Prostate gland (tissue), 2 donors: ENCODE results near the gene DNAH8.

Source experiments
- POLR2A ChIP-seq: fragments of 450-650 bp; IDR thresholded peaks from one replicate; pipeline ENCODE4 v1.6.1; 2016; ENCODE audit warnings: antibody characterized with exemption, mild to moderate bottlenecking
- POLR2AphosphoS5 ChIP-seq: sonication (generic); formaldehyde crosslinking; IDR thresholded peaks from one replicate; pipeline ENCODE4 v1.6.1; 2017; ENCODE audit warnings: antibody characterized with exemption
- TF ChIP-seq, protein P1 (sequence below), 4 experiments: fragments of 200-600 bp in 2 of 4; fragments of 450-650 bp in 2 of 4; sonication (generic) in 2 of 4; IDR thresholded peaks; 1 replicate in 3 of 4; 2 replicates in 1 of 4; pipeline ENCODE4 v1.5.1; 2016 to 2019; ENCODE audit warnings: antibody characterized with exemption in 4 of 4, mild to moderate bottlenecking in 2 of 4, moderate library complexity in 2 of 4

- TF ChIP-seq, protein P1, sequence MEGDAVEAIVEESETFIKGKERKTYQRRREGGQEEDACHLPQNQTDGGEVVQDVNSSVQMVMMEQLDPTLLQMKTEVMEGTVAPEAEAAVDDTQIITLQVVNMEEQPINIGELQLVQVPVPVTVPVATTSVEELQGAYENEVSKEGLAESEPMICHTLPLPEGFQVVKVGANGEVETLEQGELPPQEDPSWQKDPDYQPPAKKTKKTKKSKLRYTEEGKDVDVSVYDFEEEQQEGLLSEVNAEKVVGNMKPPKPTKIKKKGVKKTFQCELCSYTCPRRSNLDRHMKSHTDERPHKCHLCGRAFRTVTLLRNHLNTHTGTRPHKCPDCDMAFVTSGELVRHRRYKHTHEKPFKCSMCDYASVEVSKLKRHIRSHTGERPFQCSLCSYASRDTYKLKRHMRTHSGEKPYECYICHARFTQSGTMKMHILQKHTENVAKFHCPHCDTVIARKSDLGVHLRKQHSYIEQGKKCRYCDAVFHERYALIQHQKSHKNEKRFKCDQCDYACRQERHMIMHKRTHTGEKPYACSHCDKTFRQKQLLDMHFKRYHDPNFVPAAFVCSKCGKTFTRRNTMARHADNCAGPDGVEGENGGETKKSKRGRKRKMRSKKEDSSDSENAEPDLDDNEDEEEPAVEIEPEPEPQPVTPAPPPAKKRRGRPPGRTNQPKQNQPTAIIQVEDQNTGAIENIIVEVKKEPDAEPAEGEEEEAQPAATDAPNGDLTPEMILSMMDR (IDR thresholded peaks at IDR 0.05): no peak
- TF ChIP-seq POLR2A: no peak
- peak; percentile 86 for TF ChIP-seq POLR2AphosphoS5
Measured at GRCh38 chr6:38730140-38730862, 15.2 kb downstream of the DNAH8 start.
